Measurements from ENCODE around the gene CHN1. TPM values are rescaled to one million over a fixed set of nuclear protein-coding genes. Genes with fewer than 3 reads are reported as not detected.

The CHN1 gene
- total and polyA plus RNA-seq, 2 of the 8 experiments (the other 6 are each of a cell fraction or from before 2014, with no cell fraction given): 54.0 to 65.7 TPM

GRCh38 chr2:174870787-174871186 is 134.4 kb downstream of the CHN1 start (continued):
- TF ChIP-seq GTF2F1 (IDR thresholded peaks at IDR 0.05; ENCODE audit: borderline replicate concordance, low read depth, low read length): no peak
- no peak for TF ChIP-seq HDAC6 (IDR thresholded peaks at IDR 0.05; ENCODE audit: low read depth, low read length)
- TF ChIP-seq CREB1 (IDR thresholded peaks at IDR 0.05): no peak
- TF ChIP-seq ATF2 (IDR thresholded peaks at IDR 0.05; ENCODE audit: low read length): no peak
- no peak for TF ChIP-seq SIX5 (IDR thresholded peaks at IDR 0.05; ENCODE audit: low read depth, low read length)

Data from H1 (cell line).